SK-N-SH treated with all-trans-retinoic acid at 6 μM for 48 hours (cell line): Measurements from ENCODE around the gene SNAPC3.

ENCODE experiments used
- ATAC-seq: fragments of 200-7000 bp; cut with Tn5 transposase; 3 replicates; pipeline ENCODE4 v1.9.1; 2020; ENCODE audit warnings: mild to moderate bottlenecking, moderate library complexity
- ARNTL ChIP-seq: fragments of 450-650 bp; formaldehyde crosslinking; IDR thresholded peaks from 2 replicates; pipeline ENCODE4 v1.5.0; 2020; ENCODE audit warnings: low read depth, mild to moderate bottlenecking, moderate library complexity, borderline replicate concordance
- BACH2 ChIP-seq: fragments of 250-450 bp; sonication (Bioruptor Pico); IDR thresholded peaks from 2 replicates; pipeline ENCODE4 v1.9.0; 2021; ENCODE audit warnings: mild to moderate bottlenecking, borderline replicate concordance
- CREB5 ChIP-seq: fragments of 250-450 bp; sonication (Bioruptor Pico); IDR thresholded peaks from 2 replicates; pipeline ENCODE4 v1.5.1; 2020; ENCODE audit warnings: low read depth, mild to moderate bottlenecking, moderate library complexity
- CSRNP3 ChIP-seq: fragments of 250-450 bp; sonication (Bioruptor Pico); IDR thresholded peaks from 2 replicates; pipeline ENCODE4 v1.5.1; 2021; ENCODE audit warnings: mild to moderate bottlenecking, moderate library complexity
- ESRRG ChIP-seq: fragments of 250-450 bp; sonication (Bioruptor Pico); IDR thresholded peaks from 2 replicates; pipeline ENCODE4 v1.6.1; 2021; ENCODE audit warnings: mild to moderate bottlenecking
- GLIS3 ChIP-seq: fragments of 250-450 bp; sonication (Bioruptor Pico); IDR thresholded peaks from 2 replicates; pipeline ENCODE4 v1.5.0; 2020; ENCODE audit warnings: mild to moderate bottlenecking, moderate library complexity
- ISL1 ChIP-seq: fragments of 250-450 bp; sonication (Bioruptor Pico); IDR thresholded peaks from 2 replicates; pipeline ENCODE4 v2.1.2; 2022; ENCODE audit warnings: mild to moderate bottlenecking, moderate library complexity
- OSR1 ChIP-seq: fragments of 250-450 bp; sonication (Bioruptor Pico); IDR thresholded peaks from 2 replicates; pipeline ENCODE4 v1.8.0; 2022; ENCODE audit warnings: moderate library complexity, mild to moderate bottlenecking, inconsistent platforms
- PATZ1 ChIP-seq: fragments of 250-450 bp; sonication (Bioruptor Pico); IDR thresholded peaks from 2 replicates; pipeline ENCODE4 v1.8.0; 2020; ENCODE audit warnings: mild to moderate bottlenecking, moderate library complexity, borderline replicate concordance
- POU6F1 ChIP-seq: fragments of 250-450 bp; sonication (Bioruptor Pico); IDR thresholded peaks from 2 replicates; pipeline ENCODE4 v1.8.0; 2021; ENCODE audit warnings: low read depth, mild to moderate bottlenecking, moderate library complexity, borderline replicate concordance
- PPARA ChIP-seq: fragments of 250-450 bp; sonication (Bioruptor Pico); IDR thresholded peaks from 2 replicates; pipeline ENCODE4 v1.5.0; 2020; ENCODE audit warnings: mild to moderate bottlenecking, borderline replicate concordance
- RARB ChIP-seq: fragments of 250-450 bp; sonication (Bioruptor Pico); IDR thresholded peaks from 2 replicates; pipeline ENCODE4 v1.8.0; 2021; ENCODE audit warnings: mild to moderate bottlenecking, moderate library complexity
- SNAI2 ChIP-seq: fragments of 250-450 bp; sonication (Bioruptor Pico); IDR thresholded peaks from 2 replicates; pipeline ENCODE4 v1.5.0; 2020; ENCODE audit warnings: mild to moderate bottlenecking, moderate library complexity
- TOX ChIP-seq: fragments of 250-450 bp; sonication (Bioruptor Pico); IDR thresholded peaks from 2 replicates; pipeline ENCODE4 v1.8.0; 2021; ENCODE audit warnings: mild to moderate bottlenecking, moderate library complexity, borderline replicate concordance
- TSHZ2 ChIP-seq: fragments of 250-450 bp; sonication (Bioruptor Pico); IDR thresholded peaks from 2 replicates; pipeline ENCODE4 v1.5.0; 2020; ENCODE audit warnings: mild to moderate bottlenecking, moderate library complexity
- ZC3H10 ChIP-seq: fragments of 250-450 bp; sonication (Bioruptor Pico); IDR thresholded peaks from 2 replicates; pipeline ENCODE4 v1.5.1; 2021; ENCODE audit warnings: mild to moderate bottlenecking, moderate library complexity
- ZFP3 ChIP-seq: fragments of 250-450 bp; sonication (Bioruptor Pico); IDR thresholded peaks from 2 replicates; pipeline ENCODE4 v1.5.0; 2020; ENCODE audit warnings: mild to moderate bottlenecking, moderate library complexity
- ZFP30 ChIP-seq: fragments of 450-650 bp; formaldehyde crosslinking; IDR thresholded peaks from 2 replicates; pipeline ENCODE4 v1.5.0; 2022; ENCODE audit warnings: mild to moderate bottlenecking, moderate library complexity
- ZNF565 ChIP-seq: fragments of 450-650 bp; formaldehyde crosslinking; conservative IDR thresholded peaks from 2 replicates; pipeline ENCODE4 v1.5.0; 2020; ENCODE audit warnings: low read depth, mild to moderate bottlenecking, moderate library complexity
- ZNF70 ChIP-seq: fragments of 450-650 bp; formaldehyde crosslinking; IDR thresholded peaks from 2 replicates; pipeline ENCODE4 v1.5.0; 2020; ENCODE audit warnings: mild to moderate bottlenecking, moderate library complexity
- ZNF8 ChIP-seq: fragments of 450-650 bp; formaldehyde crosslinking; IDR thresholded peaks from 2 replicates; pipeline ENCODE4 v1.5.0; 2020; ENCODE audit warnings: mild to moderate bottlenecking, moderate library complexity

The SNAPC3 gene

GRCh38 chr9:15499139-15499538 is 76.5 kb downstream of the SNAPC3 start:
- peak; percentile 86 for ATAC-seq

GRCh38 chr9:15501179-15501578 is 78.5 kb downstream of the SNAPC3 start:
- ATAC-seq = no peak
- TF ChIP-seq ZC3H10 (CRISPR knock-in tag) (no peak), ZFP3 (CRISPR knock-in tag) (no peak), TSHZ2 (no peak), ESRRG (CRISPR knock-in tag) (no peak)
- TF ChIP-seq, all 23 proteins: peak for 0

More at GRCh38 chr9:15499139-15499538, 76.5 kb downstream of the SNAPC3 start:
- TF ChIP-seq ZNF70 (no peak), OSR1 (CRISPR knock-in tag) (no peak), ZNF8 (no peak), PPARA (CRISPR knock-in tag) (no peak), CREB5 (CRISPR knock-in tag) (no peak), ZFP3 (CRISPR knock-in tag) (no peak), RARB (no peak), PATZ1 (CRISPR knock-in tag) (no peak), ARNTL (CRISPR knock-in tag) (no peak), BACH2 (CRISPR knock-in tag) (no peak), POU6F1 (CRISPR knock-in tag) (no peak), ISL1 (CRISPR knock-in tag) (no peak), ESRRG (CRISPR knock-in tag) (no peak), TSHZ2 (no peak), CSRNP3 (CRISPR knock-in tag) (no peak), ZFP30 (CRISPR knock-in tag) (no peak), ZC3H10 (CRISPR knock-in tag) (no peak), GLIS3 (no peak)

GRCh38 chr9:15501803-15502202 is 79.1 kb downstream of the SNAPC3 start:
- ATAC-seq = no peak
- TF ChIP-seq TOX (CRISPR knock-in tag) = no peak
- no peak for TF ChIP-seq SNAI2 (CRISPR knock-in tag)
- TF ChIP-seq ARNTL (CRISPR knock-in tag) = no peak
- TF ChIP-seq PPARA (CRISPR knock-in tag) = no peak
- TF ChIP-seq POU6F1 (CRISPR knock-in tag) = no peak
- no peak for TF ChIP-seq BACH2 (CRISPR knock-in tag)
- TF ChIP-seq ZC3H10 (CRISPR knock-in tag) = no peak
- TF ChIP-seq PATZ1 (CRISPR knock-in tag) = no peak
- no peak for TF ChIP-seq ZNF8
- TF ChIP-seq ZNF70 = no peak
- TF ChIP-seq GLIS3 = no peak
- TF ChIP-seq ZNF565 (CRISPR knock-in tag) = no peak
